HEK293T (cell line): ENCODE results near the gene MAMLD1.

ENCODE experiments used
- ARNT ChIP-seq: fragments of 450-650 bp; IDR thresholded peaks from 2 replicates; pipeline ENCODE4 v1.6.1; 2017; ENCODE audit warnings: mild to moderate bottlenecking
- BHLHE40 ChIP-seq: fragments of 450-650 bp; IDR thresholded peaks from 2 replicates; pipeline ENCODE4 v1.6.1; 2016; ENCODE audit warnings: mild to moderate bottlenecking, moderate library complexity, borderline replicate concordance
- CTBP1 ChIP-seq: fragments of 450-650 bp; IDR thresholded peaks from 2 replicates; pipeline ENCODE4 v1.6.1; 2016; ENCODE audit warnings: borderline replicate concordance
- ELF4 ChIP-seq: fragments of 450-650 bp; IDR thresholded peaks from 2 replicates; pipeline ENCODE4 v1.6.1; 2017; ENCODE audit warnings: antibody characterized with exemption
- FOXK2 ChIP-seq: fragments of 450-650 bp; IDR thresholded peaks from 2 replicates; pipeline ENCODE4 v1.6.1; 2016; ENCODE audit warnings: mild to moderate bottlenecking
- FOXM1 ChIP-seq: fragments of 450-650 bp; IDR thresholded peaks from 2 replicates; pipeline ENCODE4 v1.6.1; 2017; ENCODE audit warnings: mild to moderate bottlenecking, borderline replicate concordance
- HDGF ChIP-seq: fragments of 450-650 bp; IDR thresholded peaks from 2 replicates; pipeline ENCODE4 v1.6.1; 2017; ENCODE audit warnings: antibody characterized with exemption, borderline replicate concordance
- L3MBTL2 ChIP-seq: fragments of 450-650 bp; conservative IDR thresholded peaks from 2 replicates; pipeline ENCODE4 v1.6.1; 2016; ENCODE audit warnings: mild to moderate bottlenecking
- NFRKB ChIP-seq: fragments of 450-650 bp; IDR thresholded peaks from 2 replicates; pipeline ENCODE4 v1.6.1; 2016; ENCODE audit warnings: mild to moderate bottlenecking, moderate library complexity
- PKNOX1 ChIP-seq: fragments of 450-650 bp; IDR thresholded peaks from 2 replicates; pipeline ENCODE4 v1.6.1; 2016
- SP1 ChIP-seq: fragments of 450-650 bp; IDR thresholded peaks from 2 replicates; pipeline ENCODE4 v1.6.1; 2017
- SUZ12 ChIP-seq: fragments of 450-650 bp; IDR thresholded peaks from 2 replicates; pipeline ENCODE4 v1.6.1; 2016; ENCODE audit warnings: mild to moderate bottlenecking
- TARDBP ChIP-seq: fragments of 450-650 bp; IDR thresholded peaks from 2 replicates; pipeline ENCODE4 v1.6.1; 2016
- ZNF384 ChIP-seq: fragments of 450-650 bp; IDR thresholded peaks from 2 replicates; pipeline ENCODE4 v1.6.1; 2016

GRCh38 chrX:150450519-150451177, 87.5 kb downstream of the MAMLD1 start:
- no peak for TF ChIP-seq ZNF384
- TF ChIP-seq TARDBP = no peak
- TF ChIP-seq PKNOX1 = no peak
- no peak for TF ChIP-seq FOXK2
- no peak for TF ChIP-seq ELF4
- no peak for TF ChIP-seq SP1
- TF ChIP-seq FOXM1 = no peak
- TF ChIP-seq BHLHE40 = no peak
- no peak for TF ChIP-seq HDGF
- no peak for TF ChIP-seq L3MBTL2
- TF ChIP-seq CTBP1 = no peak
- no peak for TF ChIP-seq SUZ12
- no peak for TF ChIP-seq ARNT
- TF ChIP-seq NFRKB = no peak
